GM19397 (cell line): ENCODE data around the gene MAML3.

Source experiments
- ATAC-seq: cut with Tn5 transposase; IDR thresholded peaks from one replicate; pipeline ENCODE4 v1.9.1; 2021; ENCODE audit warnings: mild to moderate bottlenecking, moderate library complexity; ENCODE audit not compliant: unreplicated experiment

Gene MAML3

DNA sequence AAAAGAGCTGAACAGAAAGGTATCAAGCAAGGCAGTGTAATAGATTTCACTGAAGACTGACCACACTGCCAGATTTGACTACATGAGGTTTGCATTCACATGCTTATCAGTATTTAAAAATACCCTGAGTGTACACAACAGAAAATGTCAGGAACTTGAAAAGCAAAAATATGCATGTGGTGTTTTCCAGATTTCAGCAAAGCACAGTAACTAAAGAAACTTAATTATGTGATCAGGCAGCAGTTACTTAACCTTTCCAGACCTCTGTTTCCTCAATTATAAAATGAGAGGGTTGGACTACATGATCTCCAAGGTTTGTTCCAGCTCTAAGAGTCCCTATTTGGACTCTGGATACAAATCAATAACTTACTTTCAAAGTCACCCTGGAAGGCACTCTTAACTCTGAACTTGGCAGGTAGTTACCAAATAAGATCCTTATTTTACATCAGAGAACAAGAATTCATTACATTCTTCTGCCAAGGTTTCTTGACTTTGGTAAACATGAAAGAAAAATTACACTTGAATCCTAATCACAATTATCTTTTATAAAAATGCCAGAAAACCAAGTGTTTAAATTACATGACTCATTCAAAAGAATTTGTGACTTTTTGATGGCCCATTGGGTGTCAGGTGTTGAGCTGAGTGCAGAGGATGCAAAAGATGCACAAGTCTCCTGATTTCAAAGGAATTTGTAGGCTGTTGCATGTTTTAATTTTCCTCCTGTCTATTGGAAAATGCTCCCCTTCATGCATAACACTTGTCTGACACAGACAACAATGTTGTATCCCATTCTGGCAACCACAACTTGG, 246.8 kb downstream of the MAML3 start:
- no peak for ATAC-seq

DNA sequence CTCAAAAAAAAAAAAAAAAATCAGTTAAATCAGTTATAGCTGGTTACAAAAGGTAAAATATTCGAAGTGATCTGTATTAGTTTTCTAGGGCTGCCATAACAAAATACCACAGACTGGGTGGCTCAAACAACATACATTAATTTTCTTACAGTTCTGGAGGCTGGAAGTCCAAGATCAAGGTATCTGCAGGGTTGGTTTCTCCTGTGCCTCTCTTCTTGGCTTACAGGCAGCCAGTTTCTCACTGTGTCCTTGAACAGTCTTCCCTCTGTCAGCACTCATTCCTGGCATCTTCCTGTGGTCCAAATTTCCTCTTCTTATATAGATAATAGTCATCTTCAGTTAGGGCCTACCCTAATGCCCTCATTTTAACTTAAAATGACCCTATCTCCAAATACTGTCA, 248.5 kb downstream of the MAML3 start:
- no peak for ATAC-seq

DNA sequence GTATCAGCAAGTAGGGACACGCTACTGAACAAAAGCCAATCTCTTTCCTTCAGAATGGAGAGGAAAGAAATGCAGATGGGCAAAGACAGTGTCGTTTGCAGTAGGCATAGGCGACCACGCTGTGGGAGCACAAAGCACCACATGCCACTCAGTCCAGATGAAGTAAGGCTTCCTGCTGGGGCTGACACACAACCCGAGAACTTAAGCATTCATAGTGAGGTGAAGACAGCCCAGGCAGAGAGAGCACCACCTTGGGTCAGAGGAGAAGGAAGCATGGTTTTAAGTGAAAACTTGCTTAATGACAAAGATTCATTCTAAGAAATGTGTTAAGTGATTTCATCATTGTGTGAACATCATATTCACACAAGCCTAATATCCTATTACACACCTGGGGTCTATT, 249.6 kb downstream of the MAML3 start:
- ATAC-seq, result no peak

DNA sequence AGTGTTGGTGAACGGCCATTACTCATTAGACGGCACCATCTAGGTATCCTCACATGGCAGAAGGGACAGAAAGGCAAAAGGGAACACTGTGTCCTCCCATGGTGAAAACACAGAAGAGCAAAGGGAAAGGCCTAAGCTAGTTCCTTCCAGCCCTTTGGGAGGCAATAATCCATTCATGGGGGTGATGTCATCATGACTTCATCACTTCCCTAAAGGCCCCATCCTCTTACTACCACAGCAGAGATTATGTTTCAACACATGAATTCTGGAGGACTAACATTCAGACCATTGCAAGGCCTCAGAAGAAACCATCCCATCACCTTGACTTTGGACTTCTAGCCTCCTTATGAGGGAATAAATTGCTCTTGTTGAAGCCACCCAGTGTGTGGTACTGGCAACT, 250.1 kb downstream of the MAML3 start:
- ATAC-seq, result no peak

DNA sequence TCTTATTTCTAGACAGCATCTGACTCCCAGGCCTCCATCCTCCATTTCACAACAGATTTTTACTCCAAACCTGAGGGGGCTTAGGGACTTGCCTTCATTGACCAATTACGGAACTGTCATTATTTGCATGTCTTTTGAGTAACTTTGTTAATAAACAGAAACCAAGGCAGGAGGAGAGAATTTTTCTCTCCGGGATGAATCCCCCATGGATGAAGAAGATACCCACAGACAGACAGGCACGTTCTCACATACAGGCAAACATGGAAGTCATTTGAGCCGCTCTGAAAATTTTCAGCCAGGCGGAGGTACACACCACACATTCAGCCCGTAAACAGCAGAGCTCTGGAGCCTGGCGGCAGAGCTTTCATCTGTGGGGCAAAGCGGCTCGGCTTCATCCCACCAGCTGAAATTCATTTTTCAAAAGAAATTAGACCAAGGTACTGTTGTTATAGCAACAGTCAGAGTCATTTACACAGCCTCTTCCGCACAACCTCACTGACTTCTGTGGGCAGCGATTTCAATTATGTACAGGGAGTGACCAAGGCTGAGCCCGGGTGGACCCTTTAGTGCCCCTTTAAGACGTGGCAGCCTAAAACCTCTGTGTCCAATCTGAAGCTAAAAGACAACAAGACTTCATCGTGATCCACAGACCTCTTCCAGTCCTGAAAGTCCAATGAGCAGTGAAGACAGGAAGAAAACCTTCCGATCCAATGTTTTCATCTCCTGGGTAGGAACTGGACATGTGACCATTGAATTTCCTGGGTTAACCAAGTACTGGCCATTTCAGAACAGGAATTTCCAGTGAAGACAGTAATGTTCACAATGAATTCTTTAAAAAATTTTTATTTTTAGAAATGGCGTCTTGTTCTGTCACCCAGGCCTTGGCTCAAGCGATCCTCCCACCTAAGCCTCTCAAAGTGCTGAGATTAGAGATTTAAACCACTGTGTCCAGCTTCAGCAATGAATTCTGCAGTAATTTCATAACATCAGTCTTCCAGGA, 251.4 kb downstream of the MAML3 start:
- no peak for ATAC-seq

DNA sequence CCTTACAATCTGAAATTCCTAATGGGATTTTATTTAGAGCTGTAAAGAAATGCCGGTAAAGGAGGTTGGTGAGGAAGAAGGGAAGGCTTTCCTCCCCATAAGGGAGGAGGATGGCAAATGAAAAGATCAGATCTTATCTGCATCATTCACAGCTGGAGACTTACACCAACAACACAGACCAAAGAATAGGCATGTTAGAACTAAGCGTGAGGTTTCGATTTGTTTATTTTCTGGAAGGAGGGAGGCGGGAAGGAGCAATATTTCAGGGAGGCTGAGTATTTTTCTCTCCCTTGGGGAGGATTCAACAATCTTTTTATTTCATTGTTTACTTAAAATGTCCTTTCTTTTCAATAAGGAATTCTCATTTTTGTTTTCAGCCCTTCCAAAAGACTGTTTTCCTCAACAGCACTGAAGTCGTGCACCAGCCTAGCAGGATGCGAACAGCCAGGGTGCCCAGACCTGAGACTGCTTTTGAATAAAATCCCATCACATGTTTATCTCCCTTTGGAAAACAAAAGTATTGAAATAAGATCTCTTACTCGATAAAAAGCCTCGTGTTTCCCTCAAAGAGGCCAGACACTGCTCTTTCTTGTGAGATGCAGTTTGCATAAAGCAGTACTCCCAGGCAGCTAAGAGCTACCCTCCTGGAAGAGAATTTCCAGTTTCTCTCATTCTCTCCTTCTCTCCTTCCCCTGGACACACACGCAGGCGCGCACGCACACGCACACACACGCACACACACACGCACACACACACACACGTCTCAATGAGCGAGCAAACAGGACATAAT, 252.3 kb downstream of the MAML3 start:
- no peak for ATAC-seq

DNA sequence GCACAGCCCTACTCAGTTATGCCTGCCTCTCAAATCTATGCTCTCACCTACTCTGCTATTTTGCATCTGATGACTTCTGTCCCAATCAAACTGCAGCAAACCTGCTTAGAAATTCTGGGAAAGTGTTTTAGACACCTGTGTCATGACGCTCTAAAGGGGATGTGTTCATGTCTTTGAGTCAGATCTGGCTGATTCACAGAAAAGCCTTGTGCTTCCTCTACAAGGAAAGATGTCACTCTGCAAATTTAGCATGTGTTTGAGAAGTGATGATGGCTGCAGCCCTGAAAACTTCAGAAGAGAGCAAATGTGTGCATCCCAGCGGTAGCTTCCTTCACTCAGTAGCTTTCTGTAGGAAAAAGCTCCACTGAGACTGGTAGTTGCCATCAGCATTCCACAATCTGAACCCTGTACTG, 253.0 kb downstream of the MAML3 start:
- no peak for ATAC-seq

DNA sequence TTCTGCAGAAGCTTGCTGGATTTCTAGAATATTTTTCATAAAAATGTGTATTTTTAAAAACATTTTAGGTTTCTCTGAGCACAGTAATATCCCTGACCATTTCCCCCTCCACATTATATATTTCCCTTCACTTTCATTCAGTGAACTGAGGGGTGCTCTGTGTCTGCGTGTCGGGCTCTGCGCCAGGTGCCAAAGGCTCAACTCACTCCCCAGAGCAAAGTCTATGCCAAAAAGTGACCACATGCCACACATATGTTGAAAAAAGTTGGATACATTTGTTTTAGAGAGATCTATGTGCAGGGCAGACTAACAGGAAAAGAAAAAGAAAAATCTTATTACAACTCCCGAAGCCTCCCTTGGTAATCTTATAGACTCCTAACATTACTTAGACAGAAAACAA, 254.6 kb downstream of the MAML3 start:
- ATAC-seq, result no peak

DNA sequence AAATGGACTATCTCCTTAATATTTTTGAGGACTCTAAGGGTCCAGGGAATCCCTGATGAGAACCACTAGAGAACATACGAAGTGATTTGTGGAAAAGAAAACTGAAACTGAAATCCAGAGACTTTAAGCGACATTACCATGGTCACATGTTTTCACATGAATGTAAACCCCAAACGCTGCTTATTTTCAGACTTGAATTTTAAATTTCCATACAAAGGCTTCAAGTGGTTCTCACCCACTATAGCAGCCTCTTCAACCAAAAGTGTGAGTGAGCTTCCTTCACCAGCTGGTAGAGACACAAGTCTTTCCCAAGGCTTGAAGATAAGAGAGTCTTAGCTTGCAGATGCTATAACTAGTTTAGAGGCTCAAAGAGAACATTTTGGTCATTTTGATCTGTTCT, 255.7 kb downstream of the MAML3 start:
- no peak for ATAC-seq

DNA sequence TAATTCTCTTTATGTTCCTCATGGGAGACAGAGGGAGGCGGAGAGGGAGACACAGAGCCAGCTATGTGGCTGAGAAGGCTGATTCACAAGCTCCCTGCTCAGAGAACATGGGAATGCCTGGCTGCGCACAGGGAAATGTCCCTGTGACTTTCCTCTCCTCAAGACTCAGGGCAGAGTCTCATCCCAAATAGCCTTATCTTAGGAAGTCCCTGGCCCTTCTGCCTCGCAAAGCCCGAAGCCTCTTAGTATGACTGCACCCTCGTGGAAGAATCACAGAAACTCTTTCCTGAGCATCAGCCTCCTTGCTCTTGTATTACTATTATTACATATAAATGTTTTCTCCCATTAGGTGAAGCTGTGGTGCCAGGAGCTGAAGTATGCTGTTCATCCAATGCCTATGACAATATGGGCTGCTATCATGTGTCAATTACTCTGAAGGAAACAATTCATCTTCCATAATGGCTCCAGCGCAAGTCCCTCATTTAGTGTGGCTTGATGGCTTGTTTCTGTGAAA, 257.8 kb downstream of the MAML3 start:
- no peak for ATAC-seq

DNA sequence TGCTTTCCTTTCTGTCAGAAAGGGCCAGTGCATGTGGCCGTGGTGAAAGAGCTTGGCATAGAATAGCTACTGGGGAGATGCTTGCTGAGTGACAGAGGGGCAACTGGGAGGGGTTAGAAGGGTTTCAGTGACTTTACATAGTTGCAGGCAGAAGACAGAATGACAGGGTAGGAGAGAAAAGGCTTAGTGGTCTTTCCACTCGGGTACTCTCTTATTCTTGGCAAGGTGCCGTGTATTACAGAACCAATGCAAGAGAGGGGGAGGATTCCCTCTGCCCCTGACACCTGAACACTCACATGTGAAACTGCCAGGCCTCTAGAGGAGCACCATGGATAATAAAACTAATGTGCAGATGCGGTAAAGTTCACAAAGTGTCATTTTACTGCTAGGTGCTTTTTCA, 260.2 kb downstream of the MAML3 start:
- ATAC-seq, result no peak

DNA sequence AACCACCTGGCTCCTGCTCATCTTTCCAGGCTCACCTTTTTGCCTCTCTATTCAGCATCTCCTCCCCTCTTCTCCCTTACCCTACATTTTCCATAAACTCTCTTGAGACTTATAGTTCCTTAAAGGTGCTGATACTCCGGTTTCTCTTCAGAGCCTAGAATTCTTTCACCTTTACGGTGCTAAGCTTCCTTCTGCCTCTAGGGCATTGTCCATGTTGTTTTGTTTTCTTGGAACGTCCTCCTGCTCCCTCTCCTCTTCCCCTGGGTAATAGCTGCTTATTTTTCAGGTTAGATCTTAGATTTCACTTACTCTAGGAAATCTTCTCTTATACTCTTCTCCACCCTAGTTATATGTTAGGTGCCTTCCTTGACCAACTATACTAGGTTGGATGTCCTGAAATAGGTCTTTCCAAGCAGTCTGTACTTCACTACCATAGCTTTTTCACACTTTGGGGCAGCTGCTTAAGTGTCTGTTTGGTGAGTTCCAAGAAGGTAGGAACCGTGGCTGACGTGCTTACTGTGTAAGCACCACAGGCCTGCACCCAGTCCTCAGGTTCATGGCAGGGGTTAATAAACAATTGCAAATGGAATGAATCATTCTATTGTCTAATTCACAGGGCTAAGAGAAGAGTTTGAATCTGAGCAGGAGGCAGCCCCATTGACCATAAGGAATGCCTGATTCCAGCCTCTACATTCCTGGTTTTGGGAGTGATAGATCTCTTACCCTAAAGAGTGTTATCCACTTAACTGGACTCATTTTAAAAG, 260.8 kb downstream of the MAML3 start:
- ATAC-seq, result no peak

DNA sequence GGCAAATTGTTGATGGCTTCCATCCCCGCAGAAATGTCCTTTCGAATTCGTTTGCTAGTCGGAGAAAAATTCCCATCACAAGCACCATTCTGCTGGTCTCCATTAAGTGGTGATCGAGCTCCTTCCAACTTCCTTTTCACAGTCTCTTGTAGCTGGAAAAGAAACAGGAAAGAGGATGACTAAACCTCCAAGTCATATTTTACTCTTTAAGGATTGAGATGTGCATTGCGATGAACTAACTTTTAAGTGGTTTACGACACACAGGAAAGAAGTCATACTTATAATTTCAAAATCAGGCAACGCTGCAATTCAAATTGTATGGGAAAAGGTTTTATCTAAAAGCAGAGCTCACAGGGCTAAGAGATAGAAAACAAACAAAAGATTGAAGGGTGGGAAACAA, 263.2 kb downstream of the MAML3 start:
- ATAC-seq, result no peak

DNA sequence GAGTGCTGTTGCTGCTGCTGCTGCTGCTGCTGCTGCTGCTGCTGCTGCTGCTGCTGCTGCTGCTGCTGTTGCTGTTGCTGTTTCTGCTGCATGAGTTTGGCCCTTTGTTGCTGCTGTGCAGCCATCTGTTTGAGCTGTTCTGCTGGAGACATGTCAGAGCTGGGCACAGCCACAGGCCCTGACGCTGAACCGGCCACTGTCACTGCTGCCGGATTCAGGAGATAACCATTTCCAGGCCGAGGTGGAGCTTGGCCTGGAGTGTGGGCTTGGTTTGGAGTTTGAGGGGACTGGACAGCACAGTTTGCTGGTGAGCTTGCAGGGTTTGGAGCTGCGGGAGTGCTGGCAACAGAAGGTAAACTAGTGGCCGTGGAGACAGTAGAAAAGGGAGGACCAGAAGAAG, 264.1 kb downstream of the MAML3 start:
- ATAC-seq, result no peak

DNA sequence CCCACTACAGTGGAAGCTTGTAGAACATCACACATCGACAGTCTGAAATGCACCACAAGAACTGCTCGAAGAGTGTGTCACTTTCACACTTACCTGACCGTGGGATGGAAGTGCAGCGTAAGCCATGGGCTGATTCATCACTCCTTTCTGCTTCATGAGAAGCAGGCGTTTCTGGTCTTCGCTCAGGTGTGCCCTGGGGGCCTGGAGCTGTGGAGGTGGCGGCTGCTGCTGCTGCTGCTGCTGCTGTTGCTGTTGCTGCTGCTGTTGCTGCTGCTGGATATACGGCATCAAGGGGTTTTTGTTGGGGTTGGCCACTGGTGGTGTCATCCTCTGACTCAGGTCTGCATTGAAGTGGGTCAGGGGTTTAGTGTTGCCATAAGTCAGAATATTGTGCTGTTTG, 264.7 kb downstream of the MAML3 start:
- no peak for ATAC-seq

DNA sequence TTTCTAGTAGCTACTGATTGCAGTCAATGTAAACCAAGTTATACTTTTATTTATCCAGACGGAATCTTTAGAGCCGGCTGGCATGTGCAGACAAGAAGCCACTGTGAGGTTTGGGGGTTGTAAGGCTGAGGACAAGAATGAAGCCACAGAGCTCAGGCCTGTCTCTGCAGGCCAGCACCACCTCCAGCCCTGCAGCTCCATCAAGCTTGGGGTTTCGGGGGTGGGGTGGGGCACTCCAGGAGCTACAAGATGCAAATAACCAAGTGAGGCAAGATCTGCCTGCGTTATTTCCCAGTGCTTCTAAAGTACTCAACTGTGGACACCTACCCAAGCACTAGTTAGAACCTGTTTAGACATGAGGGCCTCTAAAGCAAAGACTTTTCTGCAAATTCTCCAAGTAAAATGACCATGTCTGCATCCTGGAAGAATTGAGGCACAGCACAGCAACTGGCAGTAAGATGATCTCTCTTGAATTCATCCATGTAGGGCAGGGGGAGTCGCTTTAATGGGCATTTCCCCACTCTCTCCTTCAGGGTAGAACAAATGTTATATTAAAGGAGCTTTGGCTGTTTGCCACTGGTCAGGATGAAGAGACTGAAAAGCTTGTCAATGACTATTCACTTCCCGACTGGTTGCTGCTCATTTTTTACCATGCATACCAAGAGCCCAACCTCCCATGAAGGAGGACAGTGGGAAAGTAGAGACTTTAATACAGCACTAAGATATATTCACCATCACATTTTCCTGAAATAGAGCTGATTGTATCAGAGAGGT, 265.8 kb downstream of the MAML3 start:
- ATAC-seq, result no peak

DNA sequence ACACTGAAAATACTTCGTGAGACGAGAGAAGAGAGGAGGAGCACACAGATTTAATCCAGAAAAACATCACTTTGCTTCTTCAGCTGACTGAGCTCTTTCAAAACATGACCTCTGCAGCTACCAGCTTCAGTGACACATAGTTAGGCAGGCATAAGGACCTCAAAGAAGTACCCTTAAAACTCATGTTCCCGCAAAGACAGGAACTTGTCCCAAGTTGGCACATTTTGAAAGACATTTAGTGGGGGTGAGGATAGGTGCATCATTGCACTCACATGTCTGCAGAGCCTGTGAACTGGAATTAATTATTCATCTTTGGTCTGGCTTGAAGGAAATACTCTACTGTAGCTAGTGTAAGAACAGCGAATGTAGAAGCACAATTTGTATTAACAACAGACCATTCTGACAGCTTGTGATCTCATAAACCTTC, 266.6 kb downstream of the MAML3 start:
- ATAC-seq, result no peak

DNA sequence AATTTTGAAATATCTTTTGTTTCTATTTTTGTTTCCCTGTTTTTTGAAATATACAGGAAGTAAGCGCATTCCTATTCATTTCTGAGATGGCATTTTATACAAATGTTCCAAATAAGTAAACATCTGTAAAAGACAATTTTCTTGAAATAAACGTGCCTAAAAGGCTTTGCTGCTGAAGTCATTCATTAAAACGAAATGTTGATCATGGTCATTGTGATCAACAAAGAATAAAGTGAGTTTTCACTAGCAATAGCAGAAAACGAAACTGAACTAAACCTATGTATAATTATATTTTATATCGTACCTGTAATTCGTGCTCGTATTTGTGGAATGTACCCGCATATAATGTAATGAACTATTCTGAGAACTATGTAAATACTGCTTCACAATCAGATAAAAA, 267.2 kb downstream of the MAML3 start:
- ATAC-seq, result no peak

DNA sequence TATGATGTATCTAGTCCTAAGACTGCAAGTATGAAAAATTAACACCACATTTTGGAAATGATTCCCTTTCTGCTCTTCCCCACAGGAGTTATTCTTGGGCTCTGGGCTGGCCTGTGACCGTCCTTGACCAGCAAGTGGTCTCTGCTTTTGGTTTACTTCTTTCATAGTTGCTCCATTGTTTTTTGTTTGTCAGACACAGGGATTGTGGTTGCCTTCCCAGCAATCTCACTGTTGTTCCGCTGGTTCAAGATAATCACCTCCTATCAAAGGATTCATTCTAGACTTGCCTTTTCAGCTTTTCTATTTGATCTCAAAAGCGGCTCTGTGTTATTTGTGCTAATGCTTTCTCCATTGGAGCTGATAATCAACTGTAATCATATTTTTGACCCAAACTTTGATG, 269.5 kb downstream of the MAML3 start:
- ATAC-seq, result no peak
